Stimulated activated CD4-positive, alpha-beta T cell treated with anti-CD3 and anti-CD28 coated beads, TNF-alpha, amount 100 ng/mL, for 48 hours (primary cell): ENCODE results near the gene SPHKAP.
"Not testable (repeated sequence)": the region's sequence is repeated elsewhere in the genome, so short reads cannot be mapped to it uniquely, and the experiment has no call there.

Source experiments
- DNase-seq, 3 donors: peaks; one replicate each; pipeline ENCODE4 v3.0.0-alpha.2; 2020; ENCODE audit warnings: low read depth in 3 of 3

The SPHKAP gene

GRCh38 chr2:228094377-228094921 is 87.0 kb downstream of the SPHKAP start:
- no peak for DNase-seq

GRCh38 chr2:228092056-228092455 is 89.4 kb downstream of the SPHKAP start:
- DNase-seq = no peak

GRCh38 chr2:228086561-228086960 is 94.9 kb downstream of the SPHKAP start:
- no peak for DNase-seq

DNA sequence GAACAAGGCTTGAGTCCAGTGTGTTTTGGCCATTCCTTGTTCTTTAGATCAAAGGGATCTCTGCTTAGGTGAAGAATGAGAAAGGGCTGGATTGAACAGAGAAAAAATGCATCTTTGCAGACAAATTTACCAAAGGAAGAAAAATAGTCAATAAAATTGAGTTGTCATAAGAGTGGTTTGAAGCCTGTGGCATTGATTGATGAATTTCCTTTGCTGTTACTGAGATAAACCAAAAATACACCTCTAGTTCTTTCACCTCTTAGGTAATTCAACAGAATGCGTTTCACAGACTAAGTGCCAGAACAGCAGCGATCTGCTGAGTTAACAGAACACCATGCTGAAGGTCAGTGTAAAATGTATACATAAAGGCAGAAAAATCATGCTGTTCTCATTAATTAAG is 96.8 kb downstream of the SPHKAP start:
- no peak for DNase-seq

- no peak for DNase-seq
Observed at GRCh38 chr2:228083131-228083530, 98.4 kb downstream of the SPHKAP start.

DNA sequence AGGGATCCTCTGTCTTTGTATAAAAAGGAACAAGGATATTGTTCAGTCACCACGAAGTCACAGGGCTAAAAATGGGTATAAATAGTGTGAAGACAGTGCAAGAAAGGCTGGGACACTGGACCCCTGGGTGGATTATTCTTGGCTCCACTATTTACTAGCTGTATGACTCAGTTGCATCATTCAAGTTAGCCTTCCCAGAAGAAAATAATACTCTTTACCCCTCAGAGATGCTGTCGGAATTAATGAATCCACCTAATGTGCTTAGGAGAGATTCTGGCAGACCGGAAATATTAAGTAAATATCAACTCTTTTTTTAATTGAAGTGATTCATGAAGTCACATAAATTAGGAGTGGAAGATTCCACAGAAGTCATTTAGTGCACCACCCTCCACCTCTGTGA is 98.9 kb downstream of the SPHKAP start:
- DNase-seq = no peak

- DNase-seq = no peak
Observed at GRCh38 chr2:228079194-228079593, 102.3 kb downstream of the SPHKAP start.

DNA sequence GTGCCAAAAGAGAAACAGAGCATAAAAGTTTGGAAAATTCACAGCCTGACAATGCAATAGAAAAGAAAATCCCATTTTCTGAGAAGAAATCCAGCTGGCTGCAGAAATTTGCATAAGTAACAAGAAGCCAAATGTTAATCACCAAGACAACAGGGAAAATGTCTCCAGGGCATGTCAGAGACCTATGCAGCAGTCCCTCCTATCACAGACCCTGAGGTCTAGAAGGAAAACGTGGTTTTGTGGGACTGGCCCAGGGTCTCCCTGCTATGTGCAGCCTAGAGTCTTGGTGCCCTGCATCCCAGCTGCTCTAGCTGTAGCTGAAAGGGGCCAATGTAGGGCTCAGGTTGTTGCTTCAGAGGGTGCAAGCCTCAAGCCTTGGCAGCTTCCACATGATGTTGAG is 104.8 kb downstream of the SPHKAP start:
- not testable (repeated sequence) for DNase-seq

- DNase-seq = no peak
Observed at GRCh38 chr2:228072669-228073068, 108.8 kb downstream of the SPHKAP start.

GRCh38 chr2:228067309-228067708 is 114.2 kb downstream of the SPHKAP start:
- DNase-seq = no peak

GRCh38 chr2:228066126-228066798 is 115.2 kb downstream of the SPHKAP start:
- DNase-seq = no peak

GRCh38 chr2:228065686-228066085 is 115.8 kb downstream of the SPHKAP start:
- DNase-seq = no peak

GRCh38 chr2:228064796-228065315 is 116.6 kb downstream of the SPHKAP start:
- no peak for DNase-seq

DNA sequence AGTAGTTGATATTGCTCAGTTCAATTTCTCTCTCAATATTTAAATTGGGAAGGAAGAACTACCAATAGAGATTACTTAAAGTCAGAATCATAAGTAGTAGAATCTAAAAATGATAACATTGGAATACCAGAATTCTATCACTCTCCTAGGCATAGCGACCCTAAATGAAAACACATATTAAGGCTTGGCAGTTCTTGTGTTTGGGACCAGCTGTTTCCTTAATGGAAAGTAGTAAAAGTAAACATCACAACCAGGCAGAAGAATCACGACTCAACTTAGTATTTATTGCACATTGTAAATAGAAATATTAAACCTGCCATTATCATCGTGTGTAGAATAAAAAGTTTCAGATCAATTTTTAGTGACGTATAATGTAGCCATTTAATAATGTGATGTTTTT is 117.5 kb downstream of the SPHKAP start:
- DNase-seq = no peak

DNA sequence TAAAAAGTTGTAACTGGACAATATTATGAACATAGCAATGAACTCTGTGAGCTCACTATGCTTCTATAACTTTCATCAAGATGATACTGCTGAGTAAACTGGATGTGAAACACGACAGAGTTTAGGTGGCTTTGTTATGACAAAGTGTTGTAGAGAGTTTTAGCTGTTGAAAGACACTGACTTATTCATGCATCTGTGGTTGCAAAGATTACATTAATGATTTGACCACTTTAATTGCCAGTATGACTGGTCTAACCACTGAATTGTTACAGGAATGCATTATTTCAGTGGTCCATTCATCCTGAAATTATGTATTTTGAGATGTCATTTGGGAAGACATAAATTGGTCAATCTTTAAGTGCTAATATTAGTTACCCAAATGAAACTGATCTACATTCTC is 117.9 kb downstream of the SPHKAP start:
- no peak for DNase-seq

DNA sequence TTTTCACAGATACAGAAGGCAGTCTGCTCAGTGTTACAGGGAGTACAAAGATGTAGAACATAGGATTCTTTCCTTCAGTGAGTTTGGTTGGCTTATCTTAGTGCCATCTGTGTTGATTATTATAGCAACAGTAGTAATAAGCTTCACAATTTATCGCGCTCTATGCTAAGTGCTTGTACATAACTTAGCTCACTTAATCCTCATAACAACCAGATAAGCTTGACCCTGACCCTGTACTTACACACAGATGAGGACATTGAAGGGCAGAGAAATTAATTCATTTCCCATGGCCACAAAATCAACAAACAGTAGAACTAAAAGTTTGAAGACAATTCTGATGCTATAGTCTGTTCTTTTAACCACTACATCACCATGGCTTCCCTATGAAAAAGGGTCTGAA is 121.8 kb downstream of the SPHKAP start:
- DNase-seq = no peak

DNA sequence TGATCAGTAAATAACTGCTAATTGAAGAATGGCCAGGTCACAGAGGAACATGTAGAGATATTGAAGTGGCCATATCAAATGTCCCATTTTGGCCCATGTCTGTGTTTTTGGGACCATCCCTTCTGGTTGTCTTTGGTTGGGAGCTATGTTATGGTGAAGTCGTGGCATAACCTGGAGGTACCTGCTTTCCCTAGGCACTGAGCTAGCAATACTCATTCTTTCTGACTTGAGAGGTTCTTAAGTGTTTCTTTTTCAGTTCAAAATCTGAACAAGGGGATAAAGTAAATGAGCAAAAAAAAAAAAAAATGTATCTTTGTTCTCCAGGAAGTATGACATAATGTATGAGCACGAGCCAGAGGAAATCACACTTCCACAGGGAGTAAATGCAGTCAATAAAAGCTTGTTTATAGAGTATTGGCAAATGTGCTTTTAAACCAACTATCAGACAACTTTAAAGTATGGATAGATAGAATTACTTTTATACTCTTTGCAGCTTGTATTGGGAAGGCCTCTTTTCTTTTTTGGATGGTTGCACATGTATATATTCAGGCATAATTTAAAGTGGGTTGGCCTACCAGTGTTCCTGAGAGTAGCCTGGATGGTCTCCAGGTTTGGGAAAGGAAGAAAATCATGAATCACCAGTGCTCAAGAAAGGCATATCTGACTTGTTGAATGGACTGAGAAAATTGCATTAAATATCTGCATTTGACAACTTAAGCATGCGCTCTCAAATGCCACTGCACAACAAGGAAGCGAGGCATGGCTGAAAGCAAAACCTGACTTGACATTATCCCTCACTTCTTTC is 125.0 kb downstream of the SPHKAP start:
- DNase-seq = no peak

DNA sequence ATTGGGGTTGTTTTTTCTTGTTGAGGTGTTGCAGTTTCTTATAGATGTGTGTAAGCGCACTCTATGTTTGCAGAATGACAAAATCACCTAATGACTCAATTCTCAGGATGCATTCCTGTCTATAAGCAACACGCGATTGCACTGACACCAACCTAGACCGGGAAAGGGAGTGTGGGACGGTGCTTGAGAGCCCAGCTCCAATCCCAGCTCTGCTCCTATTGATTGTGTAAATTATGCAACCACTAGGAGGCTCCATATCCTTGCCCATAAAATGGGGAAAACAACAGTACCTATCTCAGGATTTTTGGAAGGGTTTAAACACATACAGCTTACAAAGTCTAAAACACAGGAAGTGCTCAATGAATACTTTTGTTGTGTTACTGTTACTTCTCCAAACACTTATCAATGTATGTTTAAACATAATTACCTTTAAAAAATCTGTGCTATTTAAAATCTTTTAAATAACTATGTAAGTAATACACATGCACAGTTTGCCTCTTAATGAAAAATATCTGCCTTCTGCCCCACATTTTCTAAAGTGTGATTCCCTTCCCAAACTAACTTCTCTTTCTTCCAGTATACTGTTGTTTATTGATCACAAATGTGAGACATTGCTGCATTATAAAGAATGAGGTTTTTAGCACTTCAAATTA is 132.5 kb downstream of the SPHKAP start:
- DNase-seq = no peak

- DNase-seq = no peak
Observed at GRCh38 chr2:228040995-228041394, 140.5 kb downstream of the SPHKAP start.

GRCh38 chr2:228039752-228040534 is 141.5 kb downstream of the SPHKAP start:
- DNase-seq = no peak

DNA sequence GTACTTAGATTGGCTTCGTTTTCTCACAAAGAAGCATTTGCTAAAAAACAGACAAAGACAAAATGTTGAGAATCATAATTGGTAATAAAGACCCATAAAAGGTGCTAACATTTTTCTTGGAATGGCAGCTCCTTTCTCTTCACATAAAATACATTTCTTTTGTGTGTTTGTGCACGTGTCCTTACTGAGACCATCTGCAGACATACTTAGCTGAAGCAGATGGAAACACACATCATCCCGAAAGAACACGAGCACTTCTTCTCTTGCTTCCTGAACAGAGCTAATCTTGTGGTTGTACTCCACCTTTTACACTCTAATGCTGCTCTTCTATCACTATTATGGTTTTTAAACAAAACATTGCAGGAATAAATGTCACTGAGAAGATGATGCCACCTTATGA is 142.5 kb downstream of the SPHKAP start:
- DNase-seq = no peak

- DNase-seq = no peak
Observed at GRCh38 chr2:228037915-228038314, 143.6 kb downstream of the SPHKAP start.
